ENCODE results near the gene NUP62CL. TPM values are rescaled to one million over a fixed set of nuclear protein-coding genes. Genes with fewer than 3 reads are reported as not detected.
"Not testable (repeated sequence)": the region's sequence is repeated elsewhere in the genome, so short reads cannot be mapped to it uniquely, and the experiment has no call there.

NUP62CL gene
- total RNA-seq, 1 donor from 2014 or later, result 6.1 TPM

- no peaks in the 10 kb centered on the region for H3K9me3 Mint-ChIP-seq
- no peak for TF ChIP-seq CTCF (conservative IDR thresholded peaks at IDR 0.05)
- DNase-seq (ENCODE audit: low read depth, low spot score), result no peak
- no peak overlapping the region for H3K27ac Mint-ChIP-seq (ENCODE audit: unreplicated experiment)
- H3K27me3 Mint-ChIP-seq (ENCODE audit: low read depth), result no peaks in the 10 kb centered on the region
- no peak overlapping the region for H3K4me3 Mint-ChIP-seq
- H3K4me1 Mint-ChIP-seq, result no peaks in the 10 kb centered on the region
- no peaks in the 10 kb centered on the region for H3K36me3 Mint-ChIP-seq (ENCODE audit: low read depth)
Observed at GRCh38 chrX:107197319-107197718, 8.9 kb downstream of the NUP62CL start.

GRCh38 chrX:107171369-107172102 lies 34.7 kb downstream of the NUP62CL start:
- no peak overlapping the region for H3K4me3 Mint-ChIP-seq
- H3K27me3 Mint-ChIP-seq (ENCODE audit: low read depth), result no peaks in the 10 kb centered on the region
- peaks cover 7% of the 10 kb centered on the region for H3K36me3 Mint-ChIP-seq (ENCODE audit: low read depth)
- H3K4me1 Mint-ChIP-seq, result no peaks in the 10 kb centered on the region
- peaks cover 7% of the 10 kb centered on the region for H3K9me3 Mint-ChIP-seq
- TF ChIP-seq CTCF (conservative IDR thresholded peaks at IDR 0.05), result no peak
- H3K27ac Mint-ChIP-seq (ENCODE audit: unreplicated experiment), result no peak overlapping the region
- no peak for DNase-seq (ENCODE audit: low read depth, low spot score)

GRCh38 chrX:107168712-107169111 lies 37.5 kb downstream of the NUP62CL start:
- Mint-ChIP-seq H3K4me1 (no peaks in the 10 kb centered on the region), H3K9me3 (peaks cover 7% of the 10 kb centered on the region), H3K27ac (ENCODE audit: unreplicated experiment) (no peak overlapping the region), H3K27me3 (ENCODE audit: low read depth) (no peaks in the 10 kb centered on the region), H3K4me3 (no peak overlapping the region), H3K36me3 (ENCODE audit: low read depth) (peaks cover 9% of the 10 kb centered on the region)
- TF ChIP-seq CTCF (conservative IDR thresholded peaks at IDR 0.05), result no peak
- DNase-seq (ENCODE audit: low read depth, low spot score), result no peak

- no peak overlapping the region for H3K27ac Mint-ChIP-seq (ENCODE audit: unreplicated experiment)
- TF ChIP-seq CTCF (conservative IDR thresholded peaks at IDR 0.05), result no peak
- peaks cover 7% of the 10 kb centered on the region for H3K9me3 Mint-ChIP-seq
- H3K4me1 Mint-ChIP-seq, result no peaks in the 10 kb centered on the region
- H3K4me3 Mint-ChIP-seq, result no peak overlapping the region
- H3K27me3 Mint-ChIP-seq (ENCODE audit: low read depth), result no peaks in the 10 kb centered on the region
- DNase-seq (ENCODE audit: low read depth, low spot score), result no peak
- H3K36me3 Mint-ChIP-seq (ENCODE audit: low read depth), result peaks cover 9% of the 10 kb centered on the region
Observed at GRCh38 chrX:107168257-107168656, 38.0 kb downstream of the NUP62CL start.

GRCh38 chrX:107167163-107167921 lies 38.9 kb downstream of the NUP62CL start:
- peaks cover 9% of the 10 kb centered on the region for H3K36me3 Mint-ChIP-seq (ENCODE audit: low read depth)
- H3K27ac Mint-ChIP-seq (ENCODE audit: unreplicated experiment), result no peak overlapping the region
- no peak for TF ChIP-seq CTCF (conservative IDR thresholded peaks at IDR 0.05)
- no peaks in the 10 kb centered on the region for H3K4me1 Mint-ChIP-seq
- no peak for DNase-seq (ENCODE audit: low read depth, low spot score)
- H3K27me3 Mint-ChIP-seq (ENCODE audit: low read depth), result no peaks in the 10 kb centered on the region
- H3K9me3 Mint-ChIP-seq, result peaks cover 7% of the 10 kb centered on the region
- H3K4me3 Mint-ChIP-seq, result no peak overlapping the region

- not testable (repeated sequence) for H3K9me3 Mint-ChIP-seq; H3K4me1 Mint-ChIP-seq; H3K4me3 Mint-ChIP-seq; H3K36me3 Mint-ChIP-seq (ENCODE audit: low read depth); H3K27me3 Mint-ChIP-seq (ENCODE audit: low read depth); H3K27ac Mint-ChIP-seq (ENCODE audit: unreplicated experiment); DNase-seq (ENCODE audit: low read depth, low spot score)
Observed at GRCh38 chrX:107157618-107158017, 48.6 kb downstream of the NUP62CL start.

GRCh38 chrX:107155621-107156430 lies 50.4 kb downstream of the NUP62CL start:
- H3K4me1 Mint-ChIP-seq; H3K27me3 Mint-ChIP-seq (ENCODE audit: low read depth); H3K36me3 Mint-ChIP-seq (ENCODE audit: low read depth); DNase-seq (ENCODE audit: low read depth, low spot score); H3K9me3 Mint-ChIP-seq: not testable (repeated sequence)
- peak overlapping the region; percentile 27 for H3K27ac Mint-ChIP-seq (ENCODE audit: unreplicated experiment)
- H3K4me3 Mint-ChIP-seq, result peak overlapping the region; percentile 84

All from neural crest cell (in vitro differentiated cells).